BE2C (cell line): ENCODE data around the gene LCE1D.

Experiments
- DNase-seq: peaks from one replicate; pipeline ENCODE4 v3.0.0-alpha.2; 2020
- H3K27me3 ChIP-seq: fragments of 250-450 bp; sonication (Bioruptor Pico); 2 replicates; pipeline ENCODE4 v1.5.1; 2020; ENCODE audit warnings: mild to moderate bottlenecking
- H3K36me3 ChIP-seq: fragments of 250-450 bp; sonication (Bioruptor Pico); 2 replicates; pipeline ENCODE4 v1.5.1; 2020; ENCODE audit warnings: mild to moderate bottlenecking
- H3K4me1 ChIP-seq: fragments of 250-450 bp; sonication (Bioruptor Pico); 2 replicates; pipeline ENCODE4 v1.5.1; 2020
- H3K4me3 ChIP-seq: 2 replicates; pipeline ENCODE4 v1.5.1; 2011; ENCODE audit warnings: low read depth, low read length
- H3K9me3 ChIP-seq: fragments of 250-450 bp; sonication (Bioruptor Pico); 2 replicates; pipeline ENCODE4 v1.5.1; 2020
- TF ChIP-seq, protein P1 (sequence below): IDR thresholded peaks from 2 replicates; pipeline ENCODE4 v1.5.1; 2012; ENCODE audit warnings: mild to moderate bottlenecking, low read depth, low read length

The LCE1D gene

DNA sequence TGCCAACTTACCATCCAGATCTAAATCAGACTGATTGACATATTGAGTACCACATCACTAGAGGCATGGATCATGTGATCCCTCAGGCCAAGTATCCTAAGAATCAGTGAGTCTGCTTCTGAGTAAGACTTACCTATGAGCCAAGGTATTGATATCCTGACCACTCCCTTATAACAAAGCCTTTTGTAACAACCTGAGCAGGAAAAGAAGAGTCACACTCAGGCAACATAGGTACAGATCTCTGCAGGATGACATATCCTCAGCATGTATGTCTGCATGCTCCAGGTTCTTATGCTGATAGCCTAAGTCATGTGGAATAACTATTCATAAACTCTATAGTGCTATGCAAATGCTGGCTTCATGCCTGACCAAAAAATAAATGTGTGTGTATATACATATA lies 28.4 kb downstream of the LCE1D start:
- TF ChIP-seq, protein P1, sequence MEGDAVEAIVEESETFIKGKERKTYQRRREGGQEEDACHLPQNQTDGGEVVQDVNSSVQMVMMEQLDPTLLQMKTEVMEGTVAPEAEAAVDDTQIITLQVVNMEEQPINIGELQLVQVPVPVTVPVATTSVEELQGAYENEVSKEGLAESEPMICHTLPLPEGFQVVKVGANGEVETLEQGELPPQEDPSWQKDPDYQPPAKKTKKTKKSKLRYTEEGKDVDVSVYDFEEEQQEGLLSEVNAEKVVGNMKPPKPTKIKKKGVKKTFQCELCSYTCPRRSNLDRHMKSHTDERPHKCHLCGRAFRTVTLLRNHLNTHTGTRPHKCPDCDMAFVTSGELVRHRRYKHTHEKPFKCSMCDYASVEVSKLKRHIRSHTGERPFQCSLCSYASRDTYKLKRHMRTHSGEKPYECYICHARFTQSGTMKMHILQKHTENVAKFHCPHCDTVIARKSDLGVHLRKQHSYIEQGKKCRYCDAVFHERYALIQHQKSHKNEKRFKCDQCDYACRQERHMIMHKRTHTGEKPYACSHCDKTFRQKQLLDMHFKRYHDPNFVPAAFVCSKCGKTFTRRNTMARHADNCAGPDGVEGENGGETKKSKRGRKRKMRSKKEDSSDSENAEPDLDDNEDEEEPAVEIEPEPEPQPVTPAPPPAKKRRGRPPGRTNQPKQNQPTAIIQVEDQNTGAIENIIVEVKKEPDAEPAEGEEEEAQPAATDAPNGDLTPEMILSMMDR = no peak
- no peak for DNase-seq
- no peaks in the 10 kb centered on the region for H3K27me3 ChIP-seq
- H3K4me3 ChIP-seq = no peak overlapping the region
- no peaks in the 10 kb centered on the region for H3K36me3 ChIP-seq
- no peaks in the 10 kb centered on the region for H3K4me1 ChIP-seq
- H3K9me3 ChIP-seq = no peaks in the 10 kb centered on the region

DNA sequence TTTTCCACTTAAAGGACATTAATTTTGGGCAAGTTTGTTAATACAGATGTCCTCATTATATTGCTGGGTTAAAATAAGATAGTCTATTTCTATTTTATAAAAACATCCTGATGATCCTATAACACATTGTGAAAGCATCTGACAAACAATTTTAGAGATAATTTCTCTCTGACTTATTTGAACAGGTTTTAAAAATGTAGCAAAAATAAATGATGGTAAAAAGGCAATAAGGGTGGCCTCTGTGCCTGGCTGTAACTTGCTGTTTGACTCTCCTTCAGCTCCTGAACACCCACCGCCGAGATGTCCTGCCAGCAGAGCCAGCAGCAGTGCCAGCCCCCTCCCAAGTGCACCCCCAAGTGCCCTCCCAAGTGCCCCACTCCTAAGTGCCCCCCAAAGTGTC lies 30.7 kb downstream of the LCE1D start, which contains the start of gene LCE1A:
Gene LCE1A (plus strand): TSS at position 301 of the 400 bp plus-strand sequence. CDS start 0 bp downstream, at position 301.
- Histone ChIP-seq H3K36me3 (no peaks in the 10 kb centered on the region), H3K9me3 (no peaks in the 10 kb centered on the region), H3K4me1 (no peaks in the 10 kb centered on the region), H3K4me3 (no peak within 1 kb of the TSS), H3K27me3 (no peaks in the 10 kb centered on the region)
- TF ChIP-seq, protein P1 = no peak
- no peak for DNase-seq

DNA sequence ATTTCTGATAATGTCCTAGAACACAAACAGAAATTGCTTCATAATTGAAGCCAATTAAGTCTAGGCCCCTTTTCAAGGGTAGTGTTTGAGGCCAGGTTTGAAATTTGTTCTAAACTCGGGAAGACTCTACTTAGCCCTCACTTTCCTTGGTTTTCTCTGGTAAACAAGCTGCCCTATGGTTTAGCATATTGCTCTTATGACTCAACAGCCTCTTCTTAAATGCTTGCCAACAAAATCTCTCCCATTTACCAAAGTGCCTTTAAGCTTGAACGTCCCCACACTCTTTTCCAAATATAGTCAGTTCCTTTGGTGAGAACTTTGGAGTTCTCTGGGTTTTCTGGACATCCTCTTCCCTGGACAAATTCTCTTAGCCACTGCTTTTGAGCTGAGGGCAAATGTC lies 40.3 kb downstream of the LCE1D start:
- Histone ChIP-seq H3K4me3 (no peak overlapping the region), H3K36me3 (no peaks in the 10 kb centered on the region), H3K27me3 (no peaks in the 10 kb centered on the region)

DNA sequence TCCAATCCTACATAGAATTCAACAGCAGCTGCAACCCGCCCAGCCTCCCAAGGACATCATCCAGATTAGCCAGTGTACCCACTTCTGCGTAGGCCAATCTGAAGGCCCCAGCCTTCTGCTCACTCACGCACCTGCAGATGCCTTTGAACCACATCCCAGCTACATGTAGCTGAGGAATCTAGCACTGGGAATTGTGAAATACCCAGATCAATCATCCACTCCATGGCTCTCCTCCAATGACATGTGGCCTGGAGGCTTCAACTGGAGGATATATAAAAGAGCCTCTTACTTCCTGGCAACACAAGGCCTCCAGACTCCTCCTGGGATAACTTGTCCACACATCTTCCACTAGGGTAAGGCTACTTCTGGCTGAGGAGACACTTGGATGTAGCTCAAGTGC lies 46.0 kb downstream of the LCE1D start, which contains the start of gene LCE6A:
Gene LCE6A (plus strand): TSS at position 301 of the 400 bp plus-strand sequence. CDS start 665 bp downstream, outside the sequence.
- Histone ChIP-seq H3K27me3 (no peaks in the 10 kb centered on the region), H3K4me3 (no peak within 1 kb of the TSS), H3K36me3 (no peaks in the 10 kb centered on the region), H3K4me1 (no peaks in the 10 kb centered on the region), H3K9me3 (no peaks in the 10 kb centered on the region)
- no peak for DNase-seq
- TF ChIP-seq, protein P1 = no peak

More for the DNA sequence above, 40.3 kb downstream of the LCE1D start:
- Histone ChIP-seq H3K4me1 (no peaks in the 10 kb centered on the region), H3K9me3 (no peaks in the 10 kb centered on the region)
- no peak for DNase-seq
- TF ChIP-seq, protein P1 = no peak
